HG03159 (cell line): ENCODE data around the gene SLF2.

Experiments used
- ATAC-seq: cut with Tn5 transposase; IDR thresholded peaks from one replicate; pipeline ENCODE4 v1.9.1; 2021; ENCODE audit warnings: mild to moderate bottlenecking, moderate library complexity; ENCODE audit not compliant: unreplicated experiment

Gene SLF2

GRCh38 chr10:100998991-100999741 lies 86.4 kb downstream of the SLF2 start:
- ATAC-seq = peak; percentile 44

DNA sequence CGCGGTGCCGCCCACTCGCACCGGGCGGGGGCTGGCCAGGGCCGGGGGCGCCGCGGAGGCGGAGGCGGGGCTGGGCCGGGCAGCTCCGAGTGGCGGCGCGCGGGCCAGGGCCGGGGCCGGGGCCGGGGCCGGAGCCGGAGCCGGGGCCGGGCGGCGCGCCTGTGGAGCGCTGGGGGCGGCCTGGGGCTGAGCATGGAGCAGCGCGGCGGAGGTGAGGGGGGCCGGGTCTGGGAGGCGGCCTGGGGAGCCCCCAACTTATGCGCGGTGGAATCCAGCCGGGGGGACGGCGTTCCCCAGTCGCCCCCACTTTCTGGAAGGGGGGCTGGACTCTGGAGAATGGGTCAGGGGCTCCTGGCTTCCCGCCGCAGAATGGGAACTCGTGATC lies 87.0 kb downstream of the SLF2 start, which contains the start of gene LZTS2:
Gene LZTS2, plus strand, starts transcription at position 67 of the 385 bp plus-strand sequence. CDS start 2,731 bp downstream, outside the sequence.
- ATAC-seq = peak; percentile 9

- no peak for ATAC-seq
Observed at GRCh38 chr10:101000127-101000914, 87.6 kb downstream of the SLF2 start.

GRCh38 chr10:101000915-101001658 lies 88.3 kb downstream of the SLF2 start:
- ATAC-seq = no peak

- no peak for ATAC-seq
Observed at GRCh38 chr10:101001659-101002035, 88.9 kb downstream of the SLF2 start.

- ATAC-seq = no peak
Observed at GRCh38 chr10:101002456-101002855, 89.7 kb downstream of the SLF2 start.

DNA sequence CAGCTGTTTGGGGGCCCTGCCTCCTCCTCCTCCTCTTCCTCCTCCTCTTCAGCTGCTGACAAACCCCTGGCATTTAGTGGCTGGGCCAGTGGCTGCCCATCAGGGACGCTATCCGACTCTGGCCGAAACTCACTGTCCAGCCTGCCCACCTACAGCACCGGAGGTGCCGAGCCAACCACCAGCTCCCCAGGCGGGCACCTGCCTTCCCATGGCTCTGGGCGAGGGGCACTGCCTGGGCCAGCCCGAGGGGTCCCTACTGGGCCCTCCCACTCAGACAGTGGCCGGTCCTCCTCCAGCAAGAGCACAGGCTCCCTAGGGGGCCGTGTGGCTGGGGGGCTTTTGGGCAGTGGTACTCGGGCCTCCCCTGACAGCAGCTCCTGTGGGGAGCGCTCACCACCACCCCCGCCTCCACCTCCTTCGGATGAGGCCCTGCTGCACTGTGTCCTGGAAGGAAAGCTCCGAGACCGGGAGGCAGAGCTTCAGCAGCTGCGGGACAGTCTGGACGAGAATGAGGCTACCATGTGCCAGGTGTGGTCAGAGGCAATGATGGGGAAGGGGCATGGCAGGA lies 91.0 kb downstream of the SLF2 start:
- no peak for ATAC-seq

GRCh38 chr10:101005361-101005760 lies 92.6 kb downstream of the SLF2 start:
- ATAC-seq = no peak

DNA sequence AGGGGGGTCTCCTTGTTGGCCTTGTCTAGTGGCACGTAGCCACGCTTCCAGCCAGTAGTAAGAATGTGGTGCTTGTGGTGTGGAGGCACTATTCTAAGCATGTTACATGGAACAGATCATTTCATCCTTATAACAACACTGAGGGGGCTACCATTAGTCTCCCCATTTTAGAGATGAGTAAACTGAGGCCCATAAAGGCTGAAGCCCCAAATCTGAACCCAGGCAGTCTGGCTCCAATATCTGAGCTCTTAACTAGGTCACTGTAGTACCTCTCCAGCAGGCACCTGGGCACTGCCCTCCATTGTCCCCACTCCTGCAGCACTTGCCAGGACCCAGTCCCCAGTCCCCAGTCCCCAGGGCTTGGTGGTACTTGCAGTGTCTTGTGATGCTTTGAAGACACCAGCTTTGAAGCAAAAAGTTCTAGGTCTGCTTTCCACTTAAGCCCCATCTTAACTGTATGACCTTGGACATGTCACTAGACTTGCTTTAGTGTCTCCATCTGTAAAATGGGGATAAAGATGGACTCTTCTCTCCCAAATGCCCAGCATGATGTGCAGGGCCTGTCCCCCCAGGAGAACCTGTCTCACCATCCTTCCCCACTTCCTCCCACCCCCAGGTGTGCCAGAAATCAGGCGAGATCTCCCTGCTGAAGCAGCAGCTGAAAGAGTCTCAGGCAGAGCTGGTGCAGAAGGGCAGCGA lies 93.3 kb downstream of the SLF2 start:
- ATAC-seq = no peak

DNA sequence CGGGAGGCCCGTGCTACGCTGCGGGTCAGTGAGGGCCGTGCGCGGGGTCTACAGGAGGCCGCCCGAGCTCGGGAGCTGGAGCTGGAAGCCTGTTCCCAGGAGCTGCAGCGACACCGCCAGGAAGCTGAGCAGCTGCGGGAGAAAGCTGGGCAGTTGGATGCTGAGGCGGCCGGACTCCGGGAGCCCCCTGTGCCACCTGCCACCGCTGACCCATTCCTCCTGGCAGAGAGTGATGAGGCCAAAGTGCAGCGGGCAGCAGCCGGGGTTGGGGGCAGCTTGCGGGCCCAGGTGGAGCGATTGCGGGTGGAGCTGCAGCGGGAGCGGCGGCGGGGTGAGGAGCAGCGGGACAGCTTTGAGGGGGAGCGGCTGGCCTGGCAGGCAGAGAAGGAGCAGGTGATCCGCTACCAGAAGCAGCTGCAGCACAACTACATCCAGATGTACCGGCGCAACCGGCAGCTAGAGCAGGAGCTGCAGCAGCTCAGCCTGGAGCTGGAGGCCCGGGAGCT lies 93.9 kb downstream of the SLF2 start:
- ATAC-seq = no peak

- ATAC-seq = no peak
Observed at GRCh38 chr10:101007099-101007711, 94.4 kb downstream of the SLF2 start.

GRCh38 chr10:101007915-101008822 lies 95.4 kb downstream of the SLF2 start:
- no peak for ATAC-seq

DNA sequence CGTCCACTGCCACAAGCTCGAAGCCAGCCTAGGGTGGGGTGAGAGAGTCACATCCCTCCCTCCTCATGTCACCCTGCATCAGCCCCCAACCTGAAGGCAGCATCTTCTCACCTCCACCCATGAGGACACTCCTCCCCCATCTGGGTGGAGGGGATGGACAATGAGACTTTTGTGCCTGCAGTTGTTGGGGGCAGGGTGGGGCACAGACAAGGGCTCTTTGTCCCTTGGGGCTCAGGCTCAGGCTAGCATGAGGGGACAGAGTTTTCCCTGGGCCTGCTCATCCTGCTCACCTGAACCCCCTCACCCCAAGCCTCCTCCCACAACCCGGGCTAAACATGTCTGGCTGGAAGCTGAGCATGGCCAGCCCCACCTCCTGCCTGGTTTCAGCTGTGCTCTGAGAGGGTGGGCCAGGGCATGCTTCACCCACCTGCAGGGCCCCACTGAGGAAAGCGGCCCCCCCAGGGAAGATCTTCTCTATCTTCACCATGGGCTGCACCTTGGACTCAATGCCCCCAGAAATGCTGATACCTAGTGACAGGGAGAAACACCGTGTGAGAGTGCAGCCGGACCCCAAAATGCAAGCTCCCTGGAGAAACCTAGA lies 96.2 kb downstream of the SLF2 start:
- no peak for ATAC-seq

DNA sequence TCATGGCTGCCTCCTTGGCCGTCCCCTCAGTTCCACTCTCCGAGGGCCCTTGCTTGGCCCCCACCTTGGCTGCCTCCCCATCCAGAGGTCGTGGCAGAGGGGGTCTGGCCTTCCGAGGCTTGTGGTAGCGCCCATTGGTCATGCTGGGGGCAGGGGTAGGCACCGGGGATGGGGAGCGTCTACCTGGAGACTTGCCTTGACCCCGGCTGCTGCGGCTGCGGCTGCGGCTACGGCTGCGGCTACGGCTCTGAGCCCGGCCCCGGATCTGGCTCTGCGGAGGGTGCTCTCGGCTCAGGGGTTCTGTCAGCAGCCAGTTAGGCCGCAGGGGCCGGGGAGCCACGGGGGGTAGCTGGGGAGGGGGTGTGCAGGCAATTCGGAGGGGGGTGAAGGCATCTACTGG lies 97.6 kb downstream of the SLF2 start:
- ATAC-seq = no peak

- ATAC-seq = no peak
Observed at GRCh38 chr10:101011517-101012423, 99.0 kb downstream of the SLF2 start.

GRCh38 chr10:101012525-101013364 lies 100.0 kb downstream of the SLF2 start:
- ATAC-seq = peak; percentile 78
